Ascending aorta (tissue), 2 donors: Measurements from ENCODE around the gene PPARA. TPM values are rescaled to one million over a fixed set of nuclear protein-coding genes. Genes with fewer than 3 reads are reported as not detected.

Source experiments
- DNase-seq, 2 donors: peaks; one replicate each; pipeline ENCODE4 v3.0.0-alpha.2; 2019; ENCODE audit warnings: low spot score in 2 of 2
- H3K27ac ChIP-seq, 2 donors: fragments of 200-600 bp; sonication (generic); one replicate each; pipeline ENCODE4 v1.5.1; 2016 to 2017; ENCODE audit warnings: mild to moderate bottlenecking in 1 of 2
- H3K27me3 ChIP-seq: fragments of 200-600 bp; sonication (generic); one replicate; pipeline ENCODE4 v1.5.1; 2017
- H3K36me3 ChIP-seq, 2 donors: fragments of 200-600 bp; sonication (generic); one replicate each; pipeline ENCODE4 v1.5.1; 2016
- H3K4me1 ChIP-seq, 2 donors: fragments of 200-600 bp; sonication (generic); one replicate each; pipeline ENCODE4 v1.5.1; 2016 to 2017; ENCODE audit warnings: mild to moderate bottlenecking in 1 of 2
- H3K4me3 ChIP-seq, 2 donors: fragments of 200-600 bp; sonication (generic); one replicate each; pipeline ENCODE4 v1.5.1; 2016 to 2017; ENCODE audit warnings: mild to moderate bottlenecking in 1 of 2
- H3K9me3 ChIP-seq, 2 donors: fragments of 200-600 bp; sonication (generic); one replicate each; pipeline ENCODE4 v1.5.1; 2016
- intact Hi-C: fragments of 100-400 bp; cut with DNase I; formaldehyde crosslinking; loops from one replicate; pipeline ENCODE4 v1.15.1; 2023
- total RNA-seq: library from RNA; depleted of rRNA; stranded (reverse); fragments of >200 nt; gene quantifications from one replicate; pipeline ENCODE4 v1.1.0, GENCODE V29; 2016
- TF ChIP-seq, protein P1 (sequence below), 3 experiments: fragments of 200-600 bp in 2 of 3; fragments of 450-650 bp in 1 of 3; sonication (generic) in 2 of 3; IDR thresholded peaks; one replicate each; pipeline ENCODE4 v1.5.1; 2016 to 2019; ENCODE audit warnings: antibody characterized with exemption in 3 of 3, mild to moderate bottlenecking in 1 of 3, moderate library complexity in 1 of 3

Gene PPARA
- total RNA-seq, 1 donor from 2014 or later: 20.1 TPM

DNA sequence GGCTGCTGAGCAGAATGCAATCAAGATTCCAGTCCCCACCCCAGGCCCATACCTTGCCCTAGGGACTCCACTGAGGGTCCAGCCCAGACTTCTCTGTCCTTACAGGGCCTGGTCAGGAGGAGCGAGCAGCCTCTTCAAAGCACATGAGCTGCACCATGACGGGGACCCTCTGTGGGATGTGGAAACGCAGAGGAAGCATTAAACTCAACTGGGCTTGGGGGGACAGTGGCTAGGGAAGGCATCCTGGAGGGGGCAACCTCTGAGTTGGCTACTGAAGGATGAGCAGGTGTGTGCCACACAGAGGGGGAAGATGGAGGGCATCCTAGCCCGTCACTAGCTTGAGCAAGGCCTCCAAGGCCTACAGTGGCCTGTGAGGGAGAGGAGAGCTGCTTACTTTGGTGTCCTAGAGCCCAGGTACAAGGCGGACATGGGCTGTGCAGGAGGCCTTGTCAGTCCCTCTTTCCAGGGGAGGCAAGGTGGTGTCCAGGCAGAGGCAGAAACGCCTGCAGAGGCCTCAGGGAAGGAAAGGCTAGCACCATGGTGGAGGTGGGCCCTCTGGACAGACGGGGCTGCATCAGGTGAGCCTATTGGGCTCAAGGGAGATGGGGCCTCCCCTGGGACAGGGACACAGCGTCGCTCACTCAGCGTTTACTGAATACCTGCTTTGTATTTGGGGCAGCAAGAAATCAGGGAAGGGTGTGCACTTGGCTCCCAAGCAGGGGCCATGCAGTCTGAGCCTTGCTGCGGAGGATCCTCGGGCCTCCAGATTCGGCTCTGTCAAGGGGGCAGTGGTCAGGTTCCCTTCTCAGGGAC, 131.7 kb downstream of the PPARA start:
- Histone ChIP-seq H3K27ac (no peak overlapping the region), H3K4me3 (no peak overlapping the region), H3K27me3 (no peaks in the 10 kb centered on the region), H3K9me3 (no peaks in the 10 kb centered on the region), H3K36me3 (peaks cover 77 to 94% of the 10 kb centered on the region in 2 donors), H3K4me1 (no peaks in the 10 kb centered on the region)
- TF ChIP-seq, protein P1, sequence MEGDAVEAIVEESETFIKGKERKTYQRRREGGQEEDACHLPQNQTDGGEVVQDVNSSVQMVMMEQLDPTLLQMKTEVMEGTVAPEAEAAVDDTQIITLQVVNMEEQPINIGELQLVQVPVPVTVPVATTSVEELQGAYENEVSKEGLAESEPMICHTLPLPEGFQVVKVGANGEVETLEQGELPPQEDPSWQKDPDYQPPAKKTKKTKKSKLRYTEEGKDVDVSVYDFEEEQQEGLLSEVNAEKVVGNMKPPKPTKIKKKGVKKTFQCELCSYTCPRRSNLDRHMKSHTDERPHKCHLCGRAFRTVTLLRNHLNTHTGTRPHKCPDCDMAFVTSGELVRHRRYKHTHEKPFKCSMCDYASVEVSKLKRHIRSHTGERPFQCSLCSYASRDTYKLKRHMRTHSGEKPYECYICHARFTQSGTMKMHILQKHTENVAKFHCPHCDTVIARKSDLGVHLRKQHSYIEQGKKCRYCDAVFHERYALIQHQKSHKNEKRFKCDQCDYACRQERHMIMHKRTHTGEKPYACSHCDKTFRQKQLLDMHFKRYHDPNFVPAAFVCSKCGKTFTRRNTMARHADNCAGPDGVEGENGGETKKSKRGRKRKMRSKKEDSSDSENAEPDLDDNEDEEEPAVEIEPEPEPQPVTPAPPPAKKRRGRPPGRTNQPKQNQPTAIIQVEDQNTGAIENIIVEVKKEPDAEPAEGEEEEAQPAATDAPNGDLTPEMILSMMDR (IDR thresholded peaks at IDR 0.05): no peak
- no peak for DNase-seq
- intact Hi-C loops: no loop called here

GRCh38 chr22:46286006-46286405, 135.7 kb downstream of the PPARA start:
- peaks cover 46 to 86% of the 10 kb centered on the region in 2 donors for H3K36me3 ChIP-seq
- intact Hi-C loops: no loop called here
- TF ChIP-seq, protein P1 (IDR thresholded peaks at IDR 0.05): no peak

DNA sequence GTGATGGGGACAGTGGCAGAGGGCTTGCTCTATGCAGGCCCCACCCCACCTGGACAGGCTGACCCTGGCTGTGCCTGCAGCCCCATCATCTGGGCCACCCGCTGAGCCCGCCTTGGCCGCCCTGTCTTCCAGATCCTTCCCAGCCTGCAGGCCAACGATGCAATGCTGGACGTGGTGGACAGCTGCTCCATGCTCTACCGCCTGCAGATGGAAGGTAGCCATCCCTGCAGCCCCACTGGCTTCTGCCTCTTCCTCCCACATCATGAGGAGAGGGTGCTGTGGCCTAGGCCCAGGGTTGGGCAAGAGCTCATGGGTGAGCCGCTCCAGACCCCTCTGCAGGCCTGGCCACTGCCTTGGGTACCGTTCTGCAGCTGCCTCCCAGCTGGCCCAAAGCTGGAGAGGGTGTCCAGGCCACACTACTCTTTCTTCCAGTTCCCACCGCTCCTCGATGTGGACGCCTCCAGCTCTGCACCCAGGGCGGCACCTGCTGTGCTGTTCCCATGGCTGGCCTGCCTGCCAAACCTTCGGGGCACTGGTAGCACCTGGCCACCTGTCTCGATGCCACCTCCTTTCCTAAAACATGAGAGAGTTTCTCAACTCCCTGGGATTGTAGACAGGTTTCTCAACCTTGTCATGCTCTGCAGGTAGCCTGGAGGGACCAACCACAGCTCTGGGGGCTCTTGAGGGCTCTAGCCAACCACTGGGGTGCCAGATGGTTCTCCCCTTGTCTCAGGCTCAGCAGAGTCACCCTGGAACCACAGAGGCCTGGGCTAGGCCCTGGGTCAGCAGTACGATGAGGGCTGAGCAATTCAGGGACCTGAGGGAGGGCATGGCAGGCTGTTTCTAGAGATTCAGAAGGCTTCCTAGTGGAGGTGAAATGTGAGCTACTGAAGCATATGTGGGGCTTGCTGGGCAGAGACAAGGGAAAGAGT, 136.9 kb downstream of the PPARA start:
- Histone ChIP-seq H3K4me3 (no peak overlapping the region), H3K27ac (peak overlapping the region in 1 of 2 donors; percentile 22), H3K4me1 (no peaks in the 10 kb centered on the region), H3K27me3 (no peaks in the 10 kb centered on the region), H3K36me3 (peaks cover 42 to 86% of the 10 kb centered on the region in 2 donors), H3K9me3 (no peaks in the 10 kb centered on the region)
- intact Hi-C loops: no loop called here
- TF ChIP-seq, protein P1 (IDR thresholded peaks at IDR 0.05): no peak
- no peak for DNase-seq

More at GRCh38 chr22:46286006-46286405, 135.7 kb downstream of the PPARA start:
- no peak overlapping the region for H3K27ac ChIP-seq
- no peak for DNase-seq
- H3K27me3 ChIP-seq: no peaks in the 10 kb centered on the region
- no peaks in the 10 kb centered on the region for H3K4me1 ChIP-seq
- no peak overlapping the region for H3K4me3 ChIP-seq
- no peaks in the 10 kb centered on the region for H3K9me3 ChIP-seq

- peak overlapping the region in 1 of 2 donors; percentile 22 for H3K27ac ChIP-seq
Measured at GRCh38 chr22:46287873-46288751, 137.8 kb downstream of the PPARA start.

More at GRCh38 chr22:46287873-46288751, 137.8 kb downstream of the PPARA start:
- Histone ChIP-seq H3K4me3 (no peak overlapping the region), H3K27me3 (no peaks in the 10 kb centered on the region), H3K9me3 (no peaks in the 10 kb centered on the region), H3K4me1 (no peaks in the 10 kb centered on the region), H3K36me3 (peaks cover 41 to 86% of the 10 kb centered on the region in 2 donors)
- DNase-seq: peak; percentile 31 to 75
- TF ChIP-seq, protein P1 (IDR thresholded peaks at IDR 0.05): no peak
- intact Hi-C loops: no loop called here
